Measurements from ENCODE around the gene FRMD5.
A peak's percentile ranks its signal among the peaks of the same experiment; 100 is the strongest.

Gene FRMD5

GRCh38 chr15:43879386-43880355 lies 315.4 kb downstream of the FRMD5 start:
- H3K4me3 ChIP-seq (replicated peaks; ENCODE audit: low read depth, low read length) = no peak overlapping the region
- TF ChIP-seq CTCF (IDR thresholded peaks at IDR 0.05; ENCODE audit: low read length, missing control alignments) = no peak

GRCh38 chr15:43878446-43878845 lies 316.6 kb downstream of the FRMD5 start:
- DNase-seq (ENCODE audit: low read depth) = no peak
- TF ChIP-seq CTCF (IDR thresholded peaks at IDR 0.05; ENCODE audit: low read length, missing control alignments) = no peak
- no peak overlapping the region for H3K4me3 ChIP-seq (replicated peaks; ENCODE audit: low read depth, low read length)

More at GRCh38 chr15:43879386-43880355, 315.4 kb downstream of the FRMD5 start:
- no peak for DNase-seq (ENCODE audit: low read depth)

- no peak overlapping the region for H3K4me3 ChIP-seq (replicated peaks; ENCODE audit: low read depth, low read length)
- no peak for TF ChIP-seq CTCF (IDR thresholded peaks at IDR 0.05; ENCODE audit: low read length, missing control alignments)
- DNase-seq (ENCODE audit: low read depth) = no peak
Measured at GRCh38 chr15:43877371-43877770, 317.7 kb downstream of the FRMD5 start.

GRCh38 chr15:43876872-43877271 lies 318.2 kb downstream of the FRMD5 start:
- no peak for DNase-seq (ENCODE audit: low read depth)
- no peak overlapping the region for H3K4me3 ChIP-seq (replicated peaks; ENCODE audit: low read depth, low read length)
- no peak for TF ChIP-seq CTCF (IDR thresholded peaks at IDR 0.05; ENCODE audit: low read length, missing control alignments)

- DNase-seq (ENCODE audit: low read depth) = no peak
- no peak for TF ChIP-seq CTCF (IDR thresholded peaks at IDR 0.05; ENCODE audit: low read length, missing control alignments)
- no peak overlapping the region for H3K4me3 ChIP-seq (replicated peaks; ENCODE audit: low read depth, low read length)
Measured at GRCh38 chr15:43873651-43874050, 321.4 kb downstream of the FRMD5 start.

- H3K4me3 ChIP-seq (replicated peaks; ENCODE audit: low read depth, low read length) = no peak overlapping the region
- DNase-seq (ENCODE audit: low read depth) = peak; percentile 90
- TF ChIP-seq CTCF (IDR thresholded peaks at IDR 0.05; ENCODE audit: low read length, missing control alignments) = peak; percentile 78
Measured at GRCh38 chr15:43872416-43873020, 322.6 kb downstream of the FRMD5 start.

Data from fibroblast of pulmonary artery (primary cell).